ENCODE data around the gene MAN2A1. TPM values are rescaled to one million over a fixed set of nuclear protein-coding genes. Genes with fewer than 3 reads are reported as not detected.

The MAN2A1 gene
- polyA plus RNA-seq, 1 donor from 2014 or later = 5.7 TPM

- no peaks in the 10 kb centered on the region for H3K36me3 ChIP-seq (ENCODE audit: insufficient read depth, low read length)
- no peaks in the 10 kb centered on the region for H3K9me3 ChIP-seq (ENCODE audit: low read length)
- no peaks in the 10 kb centered on the region for H4K20me1 ChIP-seq (ENCODE audit: insufficient read depth)
- no peaks in the 10 kb centered on the region for H3K79me2 ChIP-seq (replicated peaks; ENCODE audit: insufficient read depth, low read length)
- no peak overlapping the region for H3K4me3 ChIP-seq (ENCODE audit: low read length)
- no peaks in the 10 kb centered on the region for H3K9me2 ChIP-seq (ENCODE audit: insufficient read depth, low read length)
- no peaks in the 10 kb centered on the region for H3K27me3 ChIP-seq (ENCODE audit: insufficient read depth, low read depth, low read length)
- no peak overlapping the region for H2AFZ ChIP-seq (ENCODE audit: low read depth, low read length)
- H3K27ac ChIP-seq (ENCODE audit: low read length) = no peak overlapping the region
- no peaks in the 10 kb centered on the region for H3F3A ChIP-seq (ENCODE audit: insufficient read depth, low read length, poor library complexity, severe bottlenecking)
- no peak overlapping the region for H3K9ac ChIP-seq (ENCODE audit: low read length)
- no peak overlapping the region for H3K4me2 ChIP-seq (ENCODE audit: low read length)
- TF ChIP-seq EP300 (conservative IDR thresholded peaks at IDR 0.05; ENCODE audit: poor library complexity, severe bottlenecking) (no peak), REST (IDR thresholded peaks at IDR 0.05; ENCODE audit: borderline replicate concordance) (no peak), EZH2 (IDR thresholded peaks at IDR 0.05; ENCODE audit: borderline replicate concordance, insufficient read depth, low read length, poor library complexity, severe bottlenecking) (no peak)
Measured at GRCh38 chr5:109713453-109713852, 23.7 kb downstream of the MAN2A1 start.

- TF ChIP-seq MXI1 (conservative IDR thresholded peaks at IDR 0.05; ENCODE audit: poor library complexity, severe bottlenecking) = no peak
- TF ChIP-seq EP300 (conservative IDR thresholded peaks at IDR 0.05; ENCODE audit: poor library complexity, severe bottlenecking) = no peak
- TF ChIP-seq POLR2AphosphoS5 (IDR thresholded peaks at IDR 0.05) = no peak
- TF ChIP-seq EZH2 (IDR thresholded peaks at IDR 0.05; ENCODE audit: borderline replicate concordance, insufficient read depth, low read length, poor library complexity, severe bottlenecking) = no peak
- TF ChIP-seq SMC3 (conservative IDR thresholded peaks at IDR 0.05; ENCODE audit: poor library complexity) = no peak
- no peak for TF ChIP-seq RAD21 (conservative IDR thresholded peaks at IDR 0.05)
- Histone ChIP-seq H3K36me3 (ENCODE audit: insufficient read depth, low read length) (no peaks in the 10 kb centered on the region), H3K4me3 (ENCODE audit: low read length) (no peak overlapping the region), H3F3A (ENCODE audit: insufficient read depth, low read length, poor library complexity, severe bottlenecking) (no peaks in the 10 kb centered on the region), H3K4me2 (ENCODE audit: low read length) (no peak overlapping the region), H4K20me1 (ENCODE audit: insufficient read depth) (no peaks in the 10 kb centered on the region), H3K79me2 (replicated peaks; ENCODE audit: insufficient read depth, low read length) (no peaks in the 10 kb centered on the region), H2AFZ (ENCODE audit: low read depth, low read length) (no peak overlapping the region), H3K9me3 (ENCODE audit: low read length) (no peaks in the 10 kb centered on the region), H3K9me2 (ENCODE audit: insufficient read depth, low read length) (no peaks in the 10 kb centered on the region), H3K9ac (ENCODE audit: low read length) (no peak overlapping the region), H3K27me3 (ENCODE audit: insufficient read depth, low read depth, low read length) (no peaks in the 10 kb centered on the region), H3K27ac (ENCODE audit: low read length) (no peak overlapping the region)
Measured at GRCh38 chr5:109714592-109714991, 24.9 kb downstream of the MAN2A1 start.

GRCh38 chr5:109718216-109718615, 28.5 kb downstream of the MAN2A1 start:
- Histone ChIP-seq H3K4me2 (ENCODE audit: low read length) (no peak overlapping the region), H3K9me3 (ENCODE audit: low read length) (no peaks in the 10 kb centered on the region), H3K79me2 (replicated peaks; ENCODE audit: insufficient read depth, low read length) (no peaks in the 10 kb centered on the region), H3K27ac (ENCODE audit: low read length) (no peak overlapping the region), H3K4me3 (ENCODE audit: low read length) (no peak overlapping the region), H3K9me2 (ENCODE audit: insufficient read depth, low read length) (no peaks in the 10 kb centered on the region), H3K9ac (ENCODE audit: low read length) (no peak overlapping the region), H3F3A (ENCODE audit: insufficient read depth, low read length, poor library complexity, severe bottlenecking) (peaks cover 6% of the 10 kb centered on the region), H3K36me3 (ENCODE audit: insufficient read depth, low read length) (no peaks in the 10 kb centered on the region), H4K20me1 (ENCODE audit: insufficient read depth) (no peaks in the 10 kb centered on the region), H3K27me3 (ENCODE audit: insufficient read depth, low read depth, low read length) (no peaks in the 10 kb centered on the region), H2AFZ (ENCODE audit: low read depth, low read length) (no peak overlapping the region)
- no peak for TF ChIP-seq CTCF (IDR thresholded peaks at IDR 0.05; ENCODE audit: poor library complexity, severe bottlenecking)
- no peak for TF ChIP-seq SMC3 (conservative IDR thresholded peaks at IDR 0.05; ENCODE audit: poor library complexity)
- TF ChIP-seq REST (IDR thresholded peaks at IDR 0.05; ENCODE audit: borderline replicate concordance) = no peak
- no peak for TF ChIP-seq POLR2AphosphoS5 (IDR thresholded peaks at IDR 0.05)
- no peak for TF ChIP-seq RAD21 (conservative IDR thresholded peaks at IDR 0.05)
- TF ChIP-seq MXI1 (conservative IDR thresholded peaks at IDR 0.05; ENCODE audit: poor library complexity, severe bottlenecking) = no peak

Data from neural cell (in vitro differentiated cells).